ENCODE results near the gene HOXA7. TPM values are rescaled to one million over a fixed set of nuclear protein-coding genes. Genes with fewer than 3 reads are reported as not detected.

Gene HOXA7
- total and polyA plus RNA-seq, 2 experiments from 2014 or later, result 6.6 to 15.8 TPM

DNA sequence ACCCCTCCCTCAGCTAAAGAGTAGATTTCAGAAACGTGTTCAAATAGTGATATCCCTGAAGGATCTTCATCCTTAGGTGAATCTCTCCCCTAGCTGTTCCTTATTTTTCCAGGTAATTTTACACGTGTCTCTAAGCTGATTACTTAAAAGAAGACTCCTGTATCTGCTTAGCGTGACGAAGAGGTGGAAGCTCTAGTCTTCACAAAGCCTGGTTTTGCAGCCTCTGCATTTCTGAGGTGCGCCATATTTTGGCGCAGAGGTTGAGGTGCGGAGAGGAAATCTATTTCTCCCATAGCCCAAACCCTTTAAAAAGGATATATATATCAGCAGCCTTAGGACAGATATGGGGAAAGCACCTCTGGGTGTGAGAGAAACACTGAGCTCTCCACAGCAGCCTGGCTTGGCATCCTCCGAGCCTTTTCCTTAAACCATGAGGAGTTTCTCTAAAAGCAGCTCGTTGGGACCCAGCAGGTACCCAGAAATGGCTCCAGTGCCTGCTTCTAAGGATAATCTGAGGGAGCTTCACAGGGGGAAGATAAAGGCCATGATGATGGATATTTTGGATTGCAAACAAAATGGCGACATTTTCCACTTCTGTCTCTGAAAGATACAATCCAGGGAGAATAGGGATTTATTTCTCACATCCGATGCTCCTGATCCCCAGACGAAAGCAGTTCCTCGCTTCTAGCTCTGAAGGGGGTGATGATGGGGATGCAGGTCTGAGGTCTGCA lies 51.0 kb downstream of the HOXA7 start:
- no peak overlapping the region for H3K9ac ChIP-seq
- peaks cover 13% of the 10 kb centered on the region for H3K79me2 ChIP-seq (ENCODE audit: insufficient read depth)
- H3K27ac ChIP-seq, result no peak overlapping the region
- peaks cover 9% of the 10 kb centered on the region for H3K36me3 ChIP-seq (ENCODE audit: low read depth)
- H2AFZ ChIP-seq, result no peak overlapping the region
- TF ChIP-seq EZH2phosphoT487 (IDR thresholded peaks at IDR 0.05; ENCODE audit: insufficient read depth, low read depth) (no peak), EZH2 (IDR thresholded peaks at IDR 0.05; ENCODE audit: insufficient read depth, poor library complexity, severe bottlenecking) (no peak)
- no peak overlapping the region for H3K4me2 ChIP-seq (ENCODE audit: unreplicated experiment)
- H3K4me1 ChIP-seq (ENCODE audit: insufficient read depth), result no peaks in the 10 kb centered on the region
- no peak overlapping the region for H3K4me3 ChIP-seq
- H3K27me3 ChIP-seq (replicated peaks; ENCODE audit: insufficient read depth), result no peaks in the 10 kb centered on the region
- H3F3A ChIP-seq (ENCODE audit: insufficient read depth), result 0 out of 2 replicates have a peak, but pooled peaks cover 8% of the 10 kb centered on the region
- no peaks in the 10 kb centered on the region for H4K20me1 ChIP-seq (ENCODE audit: insufficient read depth)
- no peaks in the 10 kb centered on the region for H3K9me3 ChIP-seq (ENCODE audit: low read depth)
- WGBS, 2 experiments (ENCODE audit: low coverage in 1 of 2, low lambda C conversion rate in 2 of 2, missing lambda C conversion rate in 2 of 2), result 97% methylated on average over 13 of the region's 13 CpGs
- no peak for DNase-seq
- H3K9me2 ChIP-seq (ENCODE audit: insufficient read depth), result no peaks in the 10 kb centered on the region
- in situ Hi-C loops (cut with MboI), result loop anchor here (10.0 kb wide), 1 partner anchor 251 kb away; no protein-coding TSS in a partner anchor

DNA sequence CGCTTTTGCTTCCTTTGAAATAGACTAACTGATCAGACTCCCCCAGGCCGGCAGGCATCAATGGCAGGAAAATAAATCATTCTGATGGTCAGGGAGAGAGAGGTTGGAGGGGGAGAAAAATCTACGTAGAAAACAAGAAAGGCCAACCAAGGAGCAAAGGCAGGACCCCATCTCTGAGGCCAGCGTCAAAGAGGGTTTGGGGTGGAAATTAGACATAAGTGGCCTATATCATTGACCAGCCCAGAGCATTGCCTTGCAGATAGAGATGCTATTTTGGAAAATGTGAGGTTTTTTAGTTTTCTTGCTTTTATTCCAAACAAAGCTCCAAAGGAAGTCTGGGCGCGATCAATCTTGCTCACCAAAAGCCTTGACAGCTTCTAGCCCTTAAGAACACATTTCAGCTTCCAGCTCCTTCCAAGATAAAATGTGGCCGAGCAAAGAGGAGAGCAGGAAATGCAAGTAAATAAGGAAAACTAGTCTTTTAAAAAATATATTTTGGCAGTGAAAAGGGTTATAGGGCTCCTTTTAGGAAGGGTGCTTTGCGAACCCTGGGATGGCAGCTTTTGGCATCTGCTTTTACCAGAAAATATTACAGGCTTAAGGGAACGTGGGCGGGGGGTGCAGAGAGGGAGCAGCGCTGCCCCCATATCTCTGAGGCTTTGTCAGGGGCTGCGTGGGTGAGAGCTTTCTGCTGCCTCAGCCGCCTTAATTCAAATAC lies 52.0 kb downstream of the HOXA7 start:
- Histone ChIP-seq H3K9me3 (ENCODE audit: low read depth) (no peaks in the 10 kb centered on the region), H3K36me3 (ENCODE audit: low read depth) (peaks cover 18% of the 10 kb centered on the region), H3K9ac (no peak overlapping the region), H3K4me2 (ENCODE audit: unreplicated experiment) (no peak overlapping the region), H2AFZ (no peak overlapping the region), H3K27ac (no peak overlapping the region), H3F3A (ENCODE audit: insufficient read depth) (peaks cover 16% of the 10 kb centered on the region; the same call in 1 of the 2 replicates), H4K20me1 (ENCODE audit: insufficient read depth) (no peaks in the 10 kb centered on the region), H3K4me1 (ENCODE audit: insufficient read depth) (0 out of 2 replicates have a peak, but pooled peaks cover 2% of the 10 kb centered on the region), H3K4me3 (no peak overlapping the region), H3K79me2 (ENCODE audit: insufficient read depth) (peaks cover 22% of the 10 kb centered on the region), H3K9me2 (ENCODE audit: insufficient read depth) (no peaks in the 10 kb centered on the region), H3K27me3 (replicated peaks; ENCODE audit: insufficient read depth) (no peaks in the 10 kb centered on the region)
- WGBS, 2 experiments (ENCODE audit: low coverage in 1 of 2, low lambda C conversion rate in 2 of 2, missing lambda C conversion rate in 2 of 2), result 85 to 86% methylated on average over 13 of the region's 13 CpGs
- TF ChIP-seq EZH2phosphoT487 (IDR thresholded peaks at IDR 0.05; ENCODE audit: insufficient read depth, low read depth) (no peak), EZH2 (IDR thresholded peaks at IDR 0.05; ENCODE audit: insufficient read depth, poor library complexity, severe bottlenecking) (no peak)
- DNase-seq, result no peak
- in situ Hi-C loops (cut with MboI), result loop anchor here (10.0 kb wide), 1 partner anchor 250 kb away; no protein-coding TSS in a partner anchor

MicroRNAs within 50 kb of the gene (microRNA counts, 767-probe panel; counts per million panel counts)
- microRNA hsa-miR-196b-5p, result 6,536 counts per million, percentile 93 among the panel's probes with 10 or more counts

Small RNAs within 50 kb of the gene (microRNA-seq; reads per million reads assigned to microRNA genes)
- gene MIR196B (ENCODE audit: borderline number of aligned reads), result 5,643 reads per million, percentile 91 among the genes with 10 or more reads in this experiment

Small RNAs within 50 kb of the gene (small RNA-seq; reads per million reads assigned to genes)
- gene AC004080.5 (ENCODE audit: low read depth, low replicate concordance) (not detected), gene RF02140 (ENCODE audit: low read depth, low replicate concordance) (not detected), gene RF02141 (ENCODE audit: low read depth, low replicate concordance) (not detected)

Other genes starting within 250 kb of the HOXA7 start
- gene HOXA1, start 60.7 kb downstream of the HOXA7 start, total RNA-seq (2014; rRNA removed; shearing (Covaris generic)), result 0.89 and 0.97 TPM in 2 replicates
- gene HOXA1, start 60.7 kb downstream of the HOXA7 start, polyA plus RNA-seq (2016; fragmentation: Nextera tagmentation; extraction: Ambion mirVana), result 1.6 and 1.8 TPM in 2 replicates
- gene HOXA2, start 54.0 kb downstream of the HOXA7 start, total RNA-seq (2014; rRNA removed; shearing (Covaris generic)), result not detected in 2 replicates
- 0.09 TPM in 1 of 2 replicates, not detected in the other for gene HOXA2, start 54.0 kb downstream of the HOXA7 start, polyA plus RNA-seq (2016; fragmentation: Nextera tagmentation; extraction: Ambion mirVana)
- gene HOXA4, start 25.9 kb downstream of the HOXA7 start, total RNA-seq (2014; rRNA removed; shearing (Covaris generic)), result 0.13 and 1.8 TPM in 2 replicates
- 3.1 and 3.3 TPM in 2 replicates for gene HOXA4, start 25.9 kb downstream of the HOXA7 start, polyA plus RNA-seq (2016; fragmentation: Nextera tagmentation; extraction: Ambion mirVana)
- gene HOXA5, start 13.0 kb downstream of the HOXA7 start, total RNA-seq (2014; rRNA removed; shearing (Covaris generic)), result 0.25 and 4.0 TPM in 2 replicates
- 1.3 and 1.9 TPM in 2 replicates for gene HOXA5, start 13.0 kb downstream of the HOXA7 start, polyA plus RNA-seq (2016; fragmentation: Nextera tagmentation; extraction: Ambion mirVana)
- gene HOXA6, start 8.9 kb downstream of the HOXA7 start, total RNA-seq (2014; rRNA removed; shearing (Covaris generic)), result 0.51 and 3.2 TPM in 2 replicates
- 3.5 and 3.7 TPM in 2 replicates for gene HOXA6, start 8.9 kb downstream of the HOXA7 start, polyA plus RNA-seq (2016; fragmentation: Nextera tagmentation; extraction: Ambion mirVana)
- 0.63 and 2.1 TPM in 2 replicates for gene HOXA3, start 4.1 kb downstream of the HOXA7 start, total RNA-seq (2014; rRNA removed; shearing (Covaris generic))
- 1.2 and 1.9 TPM in 2 replicates for gene HOXA3, start 4.1 kb downstream of the HOXA7 start, polyA plus RNA-seq (2016; fragmentation: Nextera tagmentation; extraction: Ambion mirVana)
- gene HOXA9, start 8.9 kb upstream of the HOXA7 start, total RNA-seq (2014; rRNA removed; shearing (Covaris generic)), result 32.1 and 43.7 TPM in 2 replicates
- gene HOXA9, start 8.9 kb upstream of the HOXA7 start, polyA plus RNA-seq (2016; fragmentation: Nextera tagmentation; extraction: Ambion mirVana), result 26.9 and 28.3 TPM in 2 replicates
- gene HOXA10, start 17.6 kb upstream of the HOXA7 start, total RNA-seq (2014; rRNA removed; shearing (Covaris generic)), result 27.4 and 29.3 TPM in 2 replicates
- gene HOXA10, start 17.6 kb upstream of the HOXA7 start, polyA plus RNA-seq (2016; fragmentation: Nextera tagmentation; extraction: Ambion mirVana), result 27.1 and 28.0 TPM in 2 replicates
- gene HOXA11, start 28.6 kb upstream of the HOXA7 start, total RNA-seq (2014; rRNA removed; shearing (Covaris generic)), result 8.3 and 10.5 TPM in 2 replicates
- gene HOXA11, start 28.6 kb upstream of the HOXA7 start, polyA plus RNA-seq (2016; fragmentation: Nextera tagmentation; extraction: Ambion mirVana), result 8.0 and 8.4 TPM in 2 replicates
- gene HOXA13, start 43.4 kb upstream of the HOXA7 start, total RNA-seq (2014; rRNA removed; shearing (Covaris generic)), result 0.13 and 0.43 TPM in 2 replicates
- gene HOXA13, start 43.4 kb upstream of the HOXA7 start, polyA plus RNA-seq (2016; fragmentation: Nextera tagmentation; extraction: Ambion mirVana), result 0.13 and 0.15 TPM in 2 replicates
- not detected in 2 replicates for gene EVX1, start 86.1 kb upstream of the HOXA7 start, total RNA-seq (2014; rRNA removed; shearing (Covaris generic))
- gene EVX1, start 86.1 kb upstream of the HOXA7 start, polyA plus RNA-seq (2016; fragmentation: Nextera tagmentation; extraction: Ambion mirVana), result not detected in 2 replicates